IMR-90 (cell line): ENCODE measurements around the gene ASB13. TPM values are rescaled to one million over a fixed set of nuclear protein-coding genes. Genes with fewer than 3 reads are reported as not detected.
A peak's percentile ranks its signal among the peaks of the same experiment; 100 is the strongest.

Source experiments
- ATAC-seq: fragments of 200-7000 bp; cut with Tn5 transposase; 2 replicates; pipeline ENCODE4 v1.9.1; 2020; ENCODE audit warnings: low read depth, mild to moderate bottlenecking, moderate library complexity
- BruUV-seq: library from RNA; stranded (reverse); fragments of 400-500 nt; replicated peaks from 2 replicates; lab custom pipeline; 2021; lab: Mats Ljungman, UMichigan
- CTCF ChIA-PET: fragments of 300-600 bp; formaldehyde crosslinking; extraction: SDS; loops from one replicate; lab custom pipeline; 2021; ENCODE audit warnings: antibody characterized with exemption; lab: Yijun Ruan, JAX
- POLR2A ChIA-PET: fragments of 300-600 bp; sonication (Branson Sonifier 250); formaldehyde crosslinking; loops from one replicate; lab custom pipeline; 2022; ENCODE audit warnings: antibody characterized with exemption; ENCODE audit not compliant: unreplicated experiment; lab: Charles Lee
- DNase-seq: peaks from one replicate; pipeline ENCODE4 v3.0.0; 2013
- H2AFZ ChIP-seq: replicated peaks from 2 replicates; pipeline ENCODE3; 2013; ENCODE audit warnings: low read length, mild to moderate bottlenecking; ENCODE audit not compliant: poor library complexity
- H2AK5ac ChIP-seq: 2 replicates; pipeline ENCODE4 v1.6.1; 2013; ENCODE audit warnings: low read depth, low read length, inconsistent platforms
- H2AK9ac ChIP-seq: replicated peaks from 2 replicates; pipeline ENCODE3; 2013; ENCODE audit warnings: mild to moderate bottlenecking, low read depth, low read length, moderate library complexity; ENCODE audit not compliant: poor library complexity
- H2BK120ac ChIP-seq: 2 replicates; pipeline ENCODE4 v1.6.1; 2013; ENCODE audit warnings: low read depth, low read length, inconsistent platforms
- H2BK15ac ChIP-seq: 3 replicates; pipeline ENCODE4 v1.6.1; 2013; ENCODE audit warnings: low read depth, low read length, inconsistent platforms
- H2BK20ac ChIP-seq: 2 replicates; pipeline ENCODE4 v1.6.1; 2013; ENCODE audit warnings: low read depth, mild to moderate bottlenecking, inconsistent platforms, low read length, moderate library complexity
- H2BK5ac ChIP-seq: 2 replicates; pipeline ENCODE4 v1.6.1; 2013; ENCODE audit warnings: mild to moderate bottlenecking, low read depth, low read length, inconsistent platforms; ENCODE audit not compliant: poor library complexity, severe bottlenecking
- H3K14ac ChIP-seq: replicated peaks from 2 replicates; pipeline ENCODE4 v1.6.1; 2013; ENCODE audit warnings: low read depth, low read length, inconsistent platforms
- H3K18ac ChIP-seq: 2 replicates; pipeline ENCODE4 v1.6.1; 2013; ENCODE audit warnings: low read depth, low read length, control low read depth
- H3K23ac ChIP-seq: 2 replicates; pipeline ENCODE4 v1.6.1; 2013; ENCODE audit warnings: low read depth, low read length, inconsistent platforms
- H3K27ac ChIP-seq: 2 replicates; pipeline ENCODE4 v1.5.1; 2013; ENCODE audit warnings: mild to moderate bottlenecking, control low read depth, low read length; ENCODE audit not compliant: insufficient read depth
- H3K27me3 ChIP-seq: 2 replicates; pipeline ENCODE4 v1.6.1; 2013; ENCODE audit warnings: low read length; ENCODE audit not compliant: control insufficient read depth, insufficient read depth
- H3K36me3 ChIP-seq: 2 replicates; pipeline ENCODE4 v1.6.1; 2013; ENCODE audit warnings: low read length, mixed read lengths; ENCODE audit not compliant: control insufficient read depth, insufficient read depth
- H3K4ac ChIP-seq: 2 replicates; pipeline ENCODE4 v1.6.1; 2013; ENCODE audit warnings: low read depth, low read length, inconsistent platforms
- H3K4me1 ChIP-seq: 2 replicates; pipeline ENCODE4 v1.6.1; 2013; ENCODE audit warnings: low read length, mixed read lengths; ENCODE audit not compliant: control insufficient read depth, insufficient read depth
- H3K4me2 ChIP-seq: 2 replicates; pipeline ENCODE4 v1.6.1; 2013; ENCODE audit warnings: low read depth, mild to moderate bottlenecking, control low read depth, low read length, moderate library complexity
- H3K4me3 ChIP-seq: 2 replicates; pipeline ENCODE4 v1.5.1; 2013; ENCODE audit warnings: low read depth, mild to moderate bottlenecking, control low read depth, low read length, moderate library complexity; ENCODE audit not compliant: insufficient read depth
- H3K56ac ChIP-seq: 2 replicates; pipeline ENCODE4 v1.6.1; 2013; ENCODE audit warnings: low read length, inconsistent platforms; ENCODE audit not compliant: insufficient read depth; ENCODE audit errors: extremely low read depth
- H3K79me1 ChIP-seq, 2 experiments: 2 replicates each; pipeline ENCODE4 v1.6.1; 2013; ENCODE audit warnings: low read length in 2 of 2, inconsistent platforms in 1 of 2, low read depth in 1 of 2
- H3K9ac ChIP-seq: 2 replicates; pipeline ENCODE4 v1.6.1; 2013; ENCODE audit warnings: low read depth, low read length, control low read depth
- H3K9me1 ChIP-seq: 2 replicates; pipeline ENCODE4 v1.6.1; 2013; ENCODE audit warnings: low read length, inconsistent platforms; ENCODE audit not compliant: insufficient read depth
- H3K9me3 ChIP-seq: 2 replicates; pipeline ENCODE4 v1.6.1; 2013; ENCODE audit warnings: low read length; ENCODE audit not compliant: control insufficient read depth, insufficient read depth
- H4K20me1 ChIP-seq: 2 replicates; pipeline ENCODE4 v1.6.1; 2013; ENCODE audit warnings: low read length, inconsistent platforms; ENCODE audit not compliant: insufficient read depth
- H4K5ac ChIP-seq: 2 replicates; pipeline ENCODE4 v1.6.1; 2013; ENCODE audit warnings: mild to moderate bottlenecking, low read depth, low read length, control low read depth
- H4K8ac ChIP-seq, 2 experiments: 2 replicates each; pipeline ENCODE4 v1.6.1; 2013; ENCODE audit warnings: low read depth in 2 of 2, low read length in 2 of 2, control low read depth in 1 of 2, inconsistent platforms in 1 of 2
- H4K91ac ChIP-seq: 2 replicates; pipeline ENCODE4 v1.6.1; 2013; ENCODE audit warnings: low read depth, low read length, inconsistent platforms; ENCODE audit not compliant: insufficient read depth
- BHLHE40 ChIP-seq: fragments of 150-350 bp; IDR thresholded peaks from 2 replicates; pipeline ENCODE4 v1.6.1; 2016; ENCODE audit warnings: mild to moderate bottlenecking, low read depth, low read length
- CEBPB ChIP-seq: IDR thresholded peaks from 2 replicates; pipeline ENCODE4 v1.6.1; 2012; ENCODE audit warnings: low read depth, low read length, improper control_type of control experiment
- CHD1 ChIP-seq: IDR thresholded peaks from 2 replicates; pipeline ENCODE4 v1.6.1; 2012; ENCODE audit warnings: low read depth, low read length, improper control_type of control experiment
- ELK1 ChIP-seq: fragments of 150-350 bp; IDR thresholded peaks from 2 replicates; pipeline ENCODE4 v1.6.1; 2016; ENCODE audit warnings: low read depth, mild to moderate bottlenecking, low read length, moderate library complexity, borderline replicate concordance
- MAZ ChIP-seq: IDR thresholded peaks from 2 replicates; pipeline ENCODE4 v1.6.1; 2012; ENCODE audit warnings: low read depth, mild to moderate bottlenecking, low read length, improper control_type of control experiment, moderate library complexity, borderline replicate concordance
- MXI1 ChIP-seq: IDR thresholded peaks from 2 replicates; pipeline ENCODE4 v1.6.1; 2012; ENCODE audit warnings: low read depth, mild to moderate bottlenecking, low read length, moderate library complexity, borderline replicate concordance
- POLR2A ChIP-seq: IDR thresholded peaks from 2 replicates; pipeline ENCODE4 v1.6.1; 2012; ENCODE audit warnings: mild to moderate bottlenecking, low read depth, low read length
- RAD21 ChIP-seq: IDR thresholded peaks from 2 replicates; pipeline ENCODE4 v1.6.1; 2012; ENCODE audit warnings: low read length, improper control_type of control experiment
- RCOR1 ChIP-seq: IDR thresholded peaks from 2 replicates; pipeline ENCODE4 v1.6.1; 2012; ENCODE audit warnings: mild to moderate bottlenecking, low read length, improper control_type of control experiment; ENCODE audit not compliant: insufficient replicate concordance
- RFX5 ChIP-seq: IDR thresholded peaks from 2 replicates; pipeline ENCODE4 v1.8.0; 2012; ENCODE audit warnings: low read depth, mild to moderate bottlenecking, low read length, moderate library complexity
- USF2 ChIP-seq: fragments of 150-350 bp; IDR thresholded peaks from 2 replicates; pipeline ENCODE4 v1.6.1; 2017; ENCODE audit warnings: mild to moderate bottlenecking, antibody characterized with exemption, low read length, low read depth
- WGBS, 2 experiments: methylation state at CpG; one replicate each; pipeline versions ENCODE4 v1.1.5 to v1.1.7; 2013; ENCODE audit warnings: missing lambda C conversion rate in 2 of 2; ENCODE audit not compliant: insufficient read length in 1 of 2; ENCODE audit errors: extremely low coverage in 2 of 2; 5-methylcytosine and 5-hydroxymethylcytosine counted together
- dilution Hi-C: fragments of 300-500 bp; cut with HindIII; formaldehyde crosslinking; loops from one replicate; pipeline ENCODE4 v1.14.3; 2018; ENCODE audit warnings: low sequenced_read_pairs; ENCODE audit not compliant: unreplicated experiment
- in situ Hi-C: fragments of 300-500 bp; cut with MboI; formaldehyde crosslinking; loops from 3 replicates; pipeline ENCODE4 v1.14.3; 2019; ENCODE audit warnings: low sequenced_read_pairs, inconsistent platforms, mixed read lengths
- intact Hi-C: fragments of 100-400 bp; cut with micrococcal nuclease; formaldehyde crosslinking; loops from 2 replicates; pipeline ENCODE4 v1.10.0; 2022
- polyA plus RNA-seq, 3 experiments: library from polyadenylated mRNA; depleted of rRNA; stranded (reverse); fragments of >200 nt; gene quantifications; 2 replicates each; pipeline ENCODE4 v1.2.3, GENCODE V29; 2012; ENCODE audit warnings: low replicate concordance in 1 of 3
- total RNA-seq: library from RNA; depleted of rRNA; stranded (reverse); fragments of >200 nt; gene quantifications from 2 replicates; pipeline ENCODE4 v1.2.3, GENCODE V29; 2012

Gene ASB13
- total and polyA plus RNA-seq, 2 of the 4 experiments (the other 2 are of a cell fraction) = 4.6 to 6.3 TPM

- no peak overlapping the region for H2BK120ac ChIP-seq
- H4K20me1 ChIP-seq = peaks cover 7% of the 10 kb centered on the region
- TF ChIP-seq RAD21 (no peak), MAZ (no peak), CHD1 (no peak), USF2 (no peak), BHLHE40 (no peak), POLR2A (no peak), RCOR1 (no peak), MXI1 (no peak), ELK1 (no peak), CEBPB (no peak), RFX5 (no peak)
- no peak overlapping the region for H3K9ac ChIP-seq
- ATAC-seq (no peak), DNase-seq (no peak)
- H3K18ac ChIP-seq = no peak overlapping the region
- H4K5ac ChIP-seq = no peak overlapping the region
- no peak overlapping the region for H3K56ac ChIP-seq
- no TSS peak for BruUV-seq
- H2AK9ac ChIP-seq = peak overlapping the region; percentile 9
- H3K4me1 ChIP-seq = peaks cover 8% of the 10 kb centered on the region
- no peak overlapping the region for H3K4me2 ChIP-seq
- H2BK15ac ChIP-seq = no peak overlapping the region
- no peak overlapping the region for H4K8ac ChIP-seq
- H3K27ac ChIP-seq = no peak overlapping the region
- peaks cover 15% of the 10 kb centered on the region for H3K9me1 ChIP-seq
- ChIA-PET POLR2A (no interaction called here), CTCF (no interaction called here)
- H3K36me3 ChIP-seq = 0 out of 2 replicates have a peak, but pooled peaks cover 2% of the 10 kb centered on the region
- WGBS, 2 experiments = 76% methylated on average over 11 of the region's 20 CpGs; no CpG with 5 or more reads in 1 of the 2 experiments
- no peak overlapping the region for H3K4me3 ChIP-seq
- H3K79me1 ChIP-seq = peaks cover 5 to 18% of the 10 kb centered on the region in 2 experiments; a peak in 2 of 4 replicates
- no peak overlapping the region for H3K4ac ChIP-seq
- H2BK5ac ChIP-seq = no peak overlapping the region
- dilution Hi-C loops = no loop called here
- intact Hi-C loops = no loop called here
- H2BK20ac ChIP-seq = no peak overlapping the region
- no peak overlapping the region for H3K23ac ChIP-seq
- H3K14ac ChIP-seq = no peak overlapping the region
- in situ Hi-C loops = no loop called here
- peak overlapping the region; percentile 28 for H2AFZ ChIP-seq
- peak overlapping the region; percentile 27; the same call in 1 of the 2 replicates for H2AK5ac ChIP-seq
- no peaks in the 10 kb centered on the region for H3K9me3 ChIP-seq
- no peaks in the 10 kb centered on the region for H3K27me3 ChIP-seq
- no peak overlapping the region for H4K91ac ChIP-seq
These were observed 7.3 kb downstream of the ASB13 start for GRCh38 chr10:5658871-5659618.
